ENCODE measurements around the gene NFIA. TPM values are rescaled to one million over a fixed set of nuclear protein-coding genes. Genes with fewer than 3 reads are reported as not detected.
A peak's percentile ranks its signal among the peaks of the same experiment; 100 is the strongest.
"Not testable (repeated sequence)": the region's sequence is repeated elsewhere in the genome, so short reads cannot be mapped to it uniquely, and the experiment has no call there.

Gene NFIA
- total and polyA plus RNA-seq, 5 donors from 2014 or later: 0.86 to 3.9 (median 1.7) TPM

- ATAC-seq (ENCODE audit: low read depth in 2 of 2) (no peak), DNase-seq (no peak)
- no peaks in the 10 kb centered on the region for H3K9me3 Mint-ChIP-seq
- no peak overlapping the region for H3K4me3 ChIP-seq (ENCODE audit: low read depth, low read length)
- peaks cover 14 to 46% (median 20%) of the 10 kb centered on the region in 4 donors for H3K4me1 Mint-ChIP-seq
- H3K27ac ChIP-seq (ENCODE audit: insufficient read depth, low read length, poor library complexity, severe bottlenecking): no peak overlapping the region
- H3K27ac Mint-ChIP-seq: no peak overlapping the region
- peak overlapping the region; percentile 11 to 85 (median 36) for H3K4me3 Mint-ChIP-seq
- peaks cover 85% of the 10 kb centered on the region for H3K27me3 Mint-ChIP-seq
- H3K9me3 ChIP-seq (ENCODE audit: control insufficient read depth in 2 of 2, low read length in 2 of 2): no peaks in the 10 kb centered on the region
- H3K36me3 ChIP-seq (ENCODE audit: control insufficient read depth, insufficient read depth, low read length): no peaks in the 10 kb centered on the region
- peaks cover 53% of the 10 kb centered on the region for H3K4me1 ChIP-seq (ENCODE audit: control insufficient read depth, insufficient read depth, low read length, poor library complexity, severe bottlenecking)
- H3K27me3 ChIP-seq (ENCODE audit: control insufficient read depth, insufficient read depth, low read length): peaks cover 44% of the 10 kb centered on the region
- H3K36me3 Mint-ChIP-seq: no peaks in the 10 kb centered on the region
Measured at GRCh38 chr1:61054601-61054993, 27.8 kb upstream of the NFIA start.

GRCh38 chr1:61055110-61055614 is 27.2 kb upstream of the NFIA start:
- peak overlapping the region in 1 of 3 donors; percentile 32 for H3K27ac Mint-ChIP-seq
- Histone ChIP-seq H3K27me3 (ENCODE audit: control insufficient read depth, insufficient read depth, low read length) (peaks cover 44% of the 10 kb centered on the region), H3K9me3 (ENCODE audit: control insufficient read depth in 2 of 2, low read length in 2 of 2) (no peaks in the 10 kb centered on the region), H3K36me3 (ENCODE audit: control insufficient read depth, insufficient read depth, low read length) (no peaks in the 10 kb centered on the region), H3K4me1 (ENCODE audit: control insufficient read depth, insufficient read depth, low read length, poor library complexity, severe bottlenecking) (peaks cover 47% of the 10 kb centered on the region), H3K27ac (ENCODE audit: insufficient read depth, low read length, poor library complexity, severe bottlenecking) (no peak overlapping the region), H3K4me3 (ENCODE audit: low read depth, low read length) (no peak overlapping the region)
- H3K36me3 Mint-ChIP-seq: no peaks in the 10 kb centered on the region
- H3K4me3 Mint-ChIP-seq: peak overlapping the region in 2 of 4 donors; percentile 43 to 58
- H3K4me1 Mint-ChIP-seq: peaks cover 14 to 43% (median 20%) of the 10 kb centered on the region in 4 donors
- no peak for DNase-seq
- H3K27me3 Mint-ChIP-seq: peaks cover 83% of the 10 kb centered on the region
- no peaks in the 10 kb centered on the region for H3K9me3 Mint-ChIP-seq
- ATAC-seq (ENCODE audit: low read depth in 2 of 2): no peak

GRCh38 chr1:61056196-61056572 is 26.2 kb upstream of the NFIA start:
- H3K4me3 Mint-ChIP-seq: peak overlapping the region; percentile 71 to 88 (median 86)
- ATAC-seq (ENCODE audit: low read depth in 2 of 2) (no peak), DNase-seq (no peak)
- Histone ChIP-seq H3K4me1 (ENCODE audit: control insufficient read depth, insufficient read depth, low read length, poor library complexity, severe bottlenecking) (peaks cover 38% of the 10 kb centered on the region), H3K9me3 (ENCODE audit: control insufficient read depth in 2 of 2, low read length in 2 of 2) (no peaks in the 10 kb centered on the region), H3K27ac (ENCODE audit: insufficient read depth, low read length, poor library complexity, severe bottlenecking) (no peak overlapping the region), H3K36me3 (ENCODE audit: control insufficient read depth, insufficient read depth, low read length) (no peaks in the 10 kb centered on the region), H3K4me3 (ENCODE audit: low read depth, low read length) (peak overlapping the region; percentile 61), H3K27me3 (ENCODE audit: control insufficient read depth, insufficient read depth, low read length) (peaks cover 42% of the 10 kb centered on the region)
- H3K27ac Mint-ChIP-seq: no peak overlapping the region
- no peaks in the 10 kb centered on the region for H3K36me3 Mint-ChIP-seq
- peaks cover 83% of the 10 kb centered on the region for H3K27me3 Mint-ChIP-seq
- no peaks in the 10 kb centered on the region for H3K9me3 Mint-ChIP-seq
- peaks cover 13 to 41% (median 19%) of the 10 kb centered on the region in 4 donors for H3K4me1 Mint-ChIP-seq

- Histone ChIP-seq H3K4me3 (ENCODE audit: low read depth, low read length) (peak overlapping the region; percentile 61), H3K4me1 (ENCODE audit: control insufficient read depth, insufficient read depth, low read length, poor library complexity, severe bottlenecking) (peaks cover 35% of the 10 kb centered on the region), H3K27me3 (ENCODE audit: control insufficient read depth, insufficient read depth, low read length) (peaks cover 36% of the 10 kb centered on the region), H3K9me3 (ENCODE audit: control insufficient read depth in 2 of 2, low read length in 2 of 2) (no peaks in the 10 kb centered on the region), H3K36me3 (ENCODE audit: control insufficient read depth, insufficient read depth, low read length) (no peaks in the 10 kb centered on the region), H3K27ac (ENCODE audit: insufficient read depth, low read length, poor library complexity, severe bottlenecking) (no peak overlapping the region)
- no peaks in the 10 kb centered on the region for H3K36me3 Mint-ChIP-seq
- H3K4me1 Mint-ChIP-seq: peaks cover 13 to 36% (median 17%) of the 10 kb centered on the region in 4 donors
- H3K9me3 Mint-ChIP-seq: no peaks in the 10 kb centered on the region
- ATAC-seq (ENCODE audit: low read depth in 2 of 2) (peak; percentile 57), DNase-seq (peak in 1 of 3 donors; percentile 42)
- H3K4me3 Mint-ChIP-seq: peak overlapping the region; percentile 71 to 88 (median 86)
- peak overlapping the region; percentile 5 to 55 (median 26) for H3K27ac Mint-ChIP-seq
- H3K27me3 Mint-ChIP-seq: peaks cover 77% of the 10 kb centered on the region
Measured at GRCh38 chr1:61056573-61057439, 25.6 kb upstream of the NFIA start.

GRCh38 chr1:61058483-61059245 is 23.7 kb upstream of the NFIA start:
- peaks cover 63% of the 10 kb centered on the region for H3K27me3 Mint-ChIP-seq
- DNase-seq (no peak), ATAC-seq (ENCODE audit: low read depth in 2 of 2) (no peak)
- H3K4me3 Mint-ChIP-seq: no peak overlapping the region
- H3K27ac ChIP-seq (ENCODE audit: insufficient read depth, low read length, poor library complexity, severe bottlenecking): no peak overlapping the region
- H3K4me1 ChIP-seq (ENCODE audit: control insufficient read depth, insufficient read depth, low read length, poor library complexity, severe bottlenecking): peaks cover 22% of the 10 kb centered on the region
- H3K4me3 ChIP-seq (ENCODE audit: low read depth, low read length): no peak overlapping the region
- peaks cover 21% of the 10 kb centered on the region for H3K27me3 ChIP-seq (ENCODE audit: control insufficient read depth, insufficient read depth, low read length)
- H3K9me3 Mint-ChIP-seq: no peaks in the 10 kb centered on the region
- peaks cover under 1 to 17% (median 5%) of the 10 kb centered on the region in 4 donors for H3K4me1 Mint-ChIP-seq
- H3K9me3 ChIP-seq (ENCODE audit: control insufficient read depth in 2 of 2, low read length in 2 of 2): no peaks in the 10 kb centered on the region
- no peaks in the 10 kb centered on the region for H3K36me3 Mint-ChIP-seq
- H3K27ac Mint-ChIP-seq: no peak overlapping the region
- H3K36me3 ChIP-seq (ENCODE audit: control insufficient read depth, insufficient read depth, low read length): no peaks in the 10 kb centered on the region

- not testable (repeated sequence) for H3K27ac ChIP-seq (ENCODE audit: insufficient read depth, low read length, poor library complexity, severe bottlenecking); H3K27ac Mint-ChIP-seq; ATAC-seq (ENCODE audit: low read depth in 2 of 2); H3K4me3 ChIP-seq (ENCODE audit: low read depth, low read length); H3K9me3 ChIP-seq (ENCODE audit: control insufficient read depth in 2 of 2, low read length in 2 of 2); H3K27me3 ChIP-seq (ENCODE audit: control insufficient read depth, insufficient read depth, low read length); H3K36me3 ChIP-seq (ENCODE audit: control insufficient read depth, insufficient read depth, low read length); H3K9me3 Mint-ChIP-seq; H3K4me1 Mint-ChIP-seq; H3K4me3 Mint-ChIP-seq; DNase-seq; H3K36me3 Mint-ChIP-seq
- peaks cover 39% of the 10 kb centered on the region for H3K27me3 Mint-ChIP-seq
- H3K4me1 ChIP-seq (ENCODE audit: control insufficient read depth, insufficient read depth, low read length, poor library complexity, severe bottlenecking): peaks cover 15% of the 10 kb centered on the region
Measured at GRCh38 chr1:61061601-61062000, 20.8 kb upstream of the NFIA start.

- peaks cover 0 to 3% (median 0%) of the 10 kb centered on the region in 4 donors for H3K4me1 Mint-ChIP-seq
- no peaks in the 10 kb centered on the region for H3K36me3 Mint-ChIP-seq
Measured at GRCh38 chr1:61064673-61065072, 17.7 kb upstream of the NFIA start.

More at GRCh38 chr1:61064673-61065072, 17.7 kb upstream of the NFIA start:
- Histone ChIP-seq H3K4me3 (ENCODE audit: low read depth, low read length) (no peak overlapping the region), H3K4me1 (ENCODE audit: control insufficient read depth, insufficient read depth, low read length, poor library complexity, severe bottlenecking) (no peaks in the 10 kb centered on the region), H3K36me3 (ENCODE audit: control insufficient read depth, insufficient read depth, low read length) (no peaks in the 10 kb centered on the region), H3K9me3 (ENCODE audit: control insufficient read depth in 2 of 2, low read length in 2 of 2) (no peaks in the 10 kb centered on the region), H3K27me3 (ENCODE audit: control insufficient read depth, insufficient read depth, low read length) (peaks cover 2% of the 10 kb centered on the region), H3K27ac (ENCODE audit: insufficient read depth, low read length, poor library complexity, severe bottlenecking) (no peak overlapping the region)
- Mint-ChIP-seq H3K27ac (no peak overlapping the region), H3K27me3 (peaks cover 26% of the 10 kb centered on the region), H3K4me3 (no peak overlapping the region), H3K9me3 (peaks cover 0 to 2% (median 0%) of the 10 kb centered on the region in 7 donors)
- no peak for DNase-seq
- ATAC-seq (ENCODE audit: low read depth in 2 of 2): no peak
